ENCODE measurements around the gene ARHGAP19.

The ARHGAP19 gene

DNA sequence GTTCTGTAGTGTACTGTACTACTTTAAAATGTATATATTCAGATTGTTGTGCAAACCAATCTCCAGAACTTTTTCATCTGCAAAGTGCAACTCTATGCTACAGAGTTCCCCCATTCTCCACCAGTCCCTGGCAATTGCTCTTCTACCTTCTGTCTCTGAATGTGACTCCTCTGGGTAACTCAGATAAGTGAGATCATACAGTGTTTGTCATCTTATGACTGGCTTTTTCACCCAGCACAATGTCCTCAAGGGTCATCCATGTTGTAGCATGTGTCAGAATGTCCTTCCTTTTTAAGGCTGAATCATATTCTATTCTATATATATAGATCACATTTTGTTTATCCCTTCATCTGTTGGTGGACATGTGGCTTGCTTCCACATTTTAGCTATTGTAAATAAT is 117.5 kb downstream of the ARHGAP19 start:
- TF ChIP-seq, protein P1, sequence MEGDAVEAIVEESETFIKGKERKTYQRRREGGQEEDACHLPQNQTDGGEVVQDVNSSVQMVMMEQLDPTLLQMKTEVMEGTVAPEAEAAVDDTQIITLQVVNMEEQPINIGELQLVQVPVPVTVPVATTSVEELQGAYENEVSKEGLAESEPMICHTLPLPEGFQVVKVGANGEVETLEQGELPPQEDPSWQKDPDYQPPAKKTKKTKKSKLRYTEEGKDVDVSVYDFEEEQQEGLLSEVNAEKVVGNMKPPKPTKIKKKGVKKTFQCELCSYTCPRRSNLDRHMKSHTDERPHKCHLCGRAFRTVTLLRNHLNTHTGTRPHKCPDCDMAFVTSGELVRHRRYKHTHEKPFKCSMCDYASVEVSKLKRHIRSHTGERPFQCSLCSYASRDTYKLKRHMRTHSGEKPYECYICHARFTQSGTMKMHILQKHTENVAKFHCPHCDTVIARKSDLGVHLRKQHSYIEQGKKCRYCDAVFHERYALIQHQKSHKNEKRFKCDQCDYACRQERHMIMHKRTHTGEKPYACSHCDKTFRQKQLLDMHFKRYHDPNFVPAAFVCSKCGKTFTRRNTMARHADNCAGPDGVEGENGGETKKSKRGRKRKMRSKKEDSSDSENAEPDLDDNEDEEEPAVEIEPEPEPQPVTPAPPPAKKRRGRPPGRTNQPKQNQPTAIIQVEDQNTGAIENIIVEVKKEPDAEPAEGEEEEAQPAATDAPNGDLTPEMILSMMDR (IDR thresholded peaks at IDR 0.05; ENCODE audit: borderline replicate concordance, control extremely low read depth, extremely low read depth, insufficient read depth, missing control alignments), result no peak
- no peak for DNase-seq (ENCODE audit: low spot score)
- in situ Hi-C loops (cut with MboI; ENCODE audit: low sequenced_read_pairs, unreplicated experiment), result no loop called here

DNA sequence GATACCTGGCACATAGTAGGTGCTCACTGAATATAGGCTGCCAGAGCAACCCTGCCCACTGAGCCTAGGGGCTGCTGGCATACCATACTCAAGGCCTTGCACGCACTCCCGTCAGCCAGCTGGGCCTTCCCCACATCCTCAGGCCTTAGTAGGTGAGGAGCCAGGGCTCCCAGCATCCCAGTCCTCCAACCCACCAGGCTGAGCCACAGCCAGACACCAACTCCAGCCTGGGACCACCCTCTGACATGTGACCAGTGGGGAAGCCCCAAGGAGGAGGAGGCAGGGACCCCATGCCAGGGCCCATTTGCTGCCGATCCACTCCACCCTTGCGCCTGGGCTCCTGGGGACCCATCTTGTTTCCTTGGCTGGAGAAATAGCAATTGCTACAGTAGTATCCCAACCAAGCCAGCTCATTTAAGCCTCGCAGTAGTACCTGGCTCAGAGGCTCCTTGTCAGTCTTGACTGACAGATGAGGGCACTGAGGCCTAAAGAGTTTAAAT is 118.1 kb downstream of the ARHGAP19 start:
- DNase-seq (ENCODE audit: low spot score), result no peak
- in situ Hi-C loops (cut with MboI; ENCODE audit: low sequenced_read_pairs, unreplicated experiment), result no loop called here
- TF ChIP-seq, protein P1 (IDR thresholded peaks at IDR 0.05; ENCODE audit: borderline replicate concordance, control extremely low read depth, extremely low read depth, insufficient read depth, missing control alignments), result no peak

DNA sequence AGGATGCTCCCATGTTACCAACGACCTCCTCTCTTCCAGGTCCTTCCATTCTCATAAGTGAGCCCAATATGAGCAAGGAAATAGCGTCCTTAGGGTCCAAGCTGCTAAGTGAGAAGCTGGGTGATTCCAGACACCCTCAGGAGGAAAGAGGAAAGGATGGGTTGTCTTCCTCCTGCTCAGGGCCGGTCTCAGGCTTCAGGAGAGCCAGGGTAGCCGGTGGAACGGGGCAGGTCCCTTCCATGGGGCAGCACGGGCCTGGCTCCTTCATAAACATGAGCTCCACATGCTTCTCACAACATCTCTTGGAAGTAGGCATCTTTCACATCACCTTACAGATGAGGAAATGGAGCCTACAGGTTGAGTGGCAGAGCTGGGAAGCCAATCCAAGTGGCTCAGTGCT is 119.4 kb downstream of the ARHGAP19 start:
- DNase-seq (ENCODE audit: low spot score), result no peak
- TF ChIP-seq, protein P1 (IDR thresholded peaks at IDR 0.05; ENCODE audit: borderline replicate concordance, control extremely low read depth, extremely low read depth, insufficient read depth, missing control alignments), result no peak
- in situ Hi-C loops (cut with MboI; ENCODE audit: low sequenced_read_pairs, unreplicated experiment), result no loop called here

Data from GM13976 (cell line).